Ecto neural progenitor cell (in vitro differentiated cells): Measurements from ENCODE around the gene FBXW7.

ENCODE experiments used
- DNase-seq: peaks from one replicate; pipeline ENCODE4 v3.0.0-alpha.2; 2018; ENCODE audit warnings: low spot score

FBXW7 gene

DNA sequence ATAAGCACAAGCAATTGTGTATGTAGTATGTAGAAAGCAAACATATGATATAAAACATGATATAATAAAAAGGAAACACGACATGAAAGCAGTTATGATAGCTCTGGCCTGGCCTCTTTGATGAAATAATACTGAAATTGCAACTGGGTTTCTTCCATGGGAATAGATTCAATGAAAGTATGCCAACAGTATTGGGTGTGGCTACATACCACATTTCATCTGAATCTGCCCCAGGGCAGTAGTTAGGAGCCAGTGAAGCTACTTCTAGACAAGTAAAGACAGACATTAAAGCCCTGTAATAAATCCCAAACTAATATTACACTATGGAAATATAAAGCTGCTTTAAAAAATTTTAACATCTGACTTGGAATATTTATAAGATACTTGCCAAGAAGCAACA lies 207.3 kb downstream of the FBXW7 start:
- DNase-seq: no peak

DNA sequence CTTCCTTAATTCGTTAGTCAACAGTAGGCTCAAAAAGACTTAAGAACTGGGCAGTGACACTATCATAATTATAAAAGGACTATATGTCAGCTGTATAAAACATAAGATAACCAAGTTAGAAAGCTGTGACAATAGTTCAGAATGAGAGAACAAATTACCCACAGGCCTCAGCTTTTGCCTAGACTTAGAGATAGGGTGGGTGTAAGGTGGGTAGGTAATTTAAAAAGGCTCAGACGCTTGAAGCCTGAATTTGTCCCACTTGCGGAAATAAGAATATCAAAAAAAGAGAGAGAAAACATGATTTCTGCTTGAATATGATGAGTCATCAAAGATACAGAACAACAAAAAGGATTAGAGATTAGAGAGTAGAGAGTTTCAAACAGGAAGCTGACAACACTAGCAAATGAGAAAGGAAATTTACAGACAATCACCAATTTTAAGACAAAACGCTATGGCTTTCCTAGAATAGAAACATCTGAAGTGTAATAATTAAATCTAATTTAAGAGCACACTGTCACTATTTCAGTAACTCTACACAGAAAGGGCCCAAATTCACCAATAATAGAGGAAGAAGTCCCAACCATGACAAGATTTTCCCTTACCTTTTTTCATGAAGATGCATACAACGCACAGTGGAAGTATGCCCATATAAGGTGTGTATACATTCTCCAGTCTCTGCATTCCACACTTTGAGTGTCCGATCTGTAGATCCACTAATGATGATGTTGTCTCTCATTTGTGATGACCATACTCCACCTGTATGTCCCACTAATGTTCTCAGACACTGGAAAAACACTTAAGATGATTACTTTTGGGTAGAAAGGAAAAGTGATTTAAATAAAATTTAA lies 208.1 kb downstream of the FBXW7 start:
- DNase-seq: no peak

DNA sequence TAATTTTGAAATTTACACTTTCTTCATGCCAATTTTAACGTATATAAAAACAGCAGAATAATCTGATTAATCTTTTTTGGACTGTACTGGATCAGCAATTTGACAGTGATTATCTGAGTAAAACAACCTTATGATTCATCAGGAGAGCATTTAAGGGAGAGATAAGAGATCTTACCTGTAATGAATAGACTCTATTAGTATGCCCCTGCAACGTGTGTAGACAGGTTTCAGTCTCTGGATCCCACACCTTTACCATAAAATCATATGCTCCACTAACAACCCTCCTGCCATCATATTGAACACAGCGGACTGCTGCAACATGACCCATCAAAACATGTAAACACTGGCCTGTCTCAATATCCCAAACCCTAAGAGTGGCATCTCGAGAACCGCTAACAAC lies 210.1 kb downstream of the FBXW7 start:
- no peak for DNase-seq

DNA sequence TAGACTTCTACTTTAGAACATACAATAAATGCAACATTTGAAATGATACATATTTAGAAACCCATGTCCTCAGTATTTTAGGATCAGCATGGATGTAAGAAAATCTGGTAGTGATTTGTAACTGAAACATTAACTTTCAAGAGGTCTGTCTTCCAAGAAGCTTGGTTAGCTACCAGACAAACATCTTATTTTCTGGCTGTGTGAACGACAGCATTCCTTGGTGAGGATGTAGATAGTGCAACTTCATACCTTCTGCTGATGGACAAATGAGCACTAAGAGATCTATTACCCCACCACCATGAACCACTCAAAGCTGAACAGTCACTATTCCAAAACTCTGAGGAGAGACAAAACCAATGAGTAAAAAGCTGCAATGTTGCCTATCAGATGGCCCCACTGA lies 212.7 kb downstream of the FBXW7 start:
- no peak for DNase-seq

DNA sequence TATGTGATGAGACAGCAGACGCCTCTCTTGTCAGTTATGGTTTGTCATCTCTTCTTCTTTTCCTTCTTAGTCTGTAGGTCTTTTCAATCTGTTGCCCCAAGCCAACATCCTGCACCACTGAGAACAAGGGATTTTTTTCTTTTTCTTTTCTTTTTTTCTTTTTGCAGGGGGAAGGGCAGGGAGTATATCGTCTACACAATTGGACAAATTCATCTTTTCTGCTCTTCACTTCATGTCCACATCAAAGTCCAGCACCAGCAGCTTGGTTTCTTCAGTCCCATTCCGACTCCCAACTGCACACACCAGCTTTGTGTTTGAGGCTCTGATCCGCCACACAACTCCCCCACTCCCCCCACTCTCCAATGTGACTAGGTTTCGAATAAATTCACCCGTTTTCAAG lies 213.2 kb downstream of the FBXW7 start:
- DNase-seq: no peak

DNA sequence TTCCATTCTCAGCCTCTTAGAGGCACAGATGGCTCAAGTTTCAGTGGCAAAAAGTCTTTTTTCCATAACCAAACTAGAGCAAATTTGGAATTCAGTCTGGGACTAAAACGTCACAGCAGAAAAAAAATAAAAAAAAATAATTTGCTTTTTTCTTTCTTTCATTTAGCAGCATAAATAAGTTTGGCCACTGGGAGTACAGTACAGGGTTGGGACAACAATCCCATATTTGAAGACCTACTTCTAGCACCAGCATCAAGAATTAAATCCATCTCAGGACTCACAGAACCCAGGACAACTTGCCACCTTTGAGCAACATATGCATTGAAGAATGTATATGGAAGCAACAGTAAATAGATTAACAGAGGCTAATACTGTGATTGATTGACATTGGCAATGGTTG lies 214.0 kb downstream of the FBXW7 start:
- DNase-seq: no peak

DNA sequence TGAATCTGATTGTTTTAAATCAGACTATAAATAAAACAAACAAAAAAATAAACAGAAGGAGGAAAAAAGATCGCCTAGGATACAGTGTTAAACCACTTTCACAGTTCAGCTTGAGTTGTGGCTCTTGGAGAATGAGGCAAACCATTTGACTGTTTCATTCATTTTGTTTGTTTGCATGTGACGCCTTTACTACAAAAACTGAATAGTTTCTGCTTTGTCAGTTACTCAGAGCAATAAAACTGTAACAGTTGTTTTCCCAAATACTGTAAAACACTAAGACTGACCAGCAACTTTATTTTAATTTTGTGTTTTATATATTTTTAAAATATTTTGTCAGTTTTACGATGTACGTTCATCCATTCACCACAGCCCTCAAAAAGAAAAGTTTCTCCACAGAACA lies 214.5 kb downstream of the FBXW7 start:
- DNase-seq: no peak

DNA sequence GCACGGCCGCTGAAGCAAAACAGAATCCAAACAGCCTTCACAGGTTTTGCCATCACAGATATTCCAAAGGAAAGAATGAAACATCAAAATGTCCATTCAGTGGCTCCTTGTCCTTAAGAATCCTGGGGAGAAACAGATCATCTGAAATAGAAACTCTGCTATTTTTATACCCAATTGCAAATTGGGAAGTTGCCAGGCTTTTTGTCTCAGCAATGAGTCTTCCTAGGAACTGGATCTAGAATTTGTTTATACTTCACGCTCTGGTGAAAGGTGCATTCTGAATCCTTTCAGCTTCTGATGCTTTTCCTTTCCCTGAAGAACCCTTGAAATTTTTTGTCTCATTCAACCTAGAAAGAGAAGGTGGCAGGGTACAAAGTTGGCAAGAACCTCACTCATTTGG lies 218.9 kb downstream of the FBXW7 start:
- no peak for DNase-seq

DNA sequence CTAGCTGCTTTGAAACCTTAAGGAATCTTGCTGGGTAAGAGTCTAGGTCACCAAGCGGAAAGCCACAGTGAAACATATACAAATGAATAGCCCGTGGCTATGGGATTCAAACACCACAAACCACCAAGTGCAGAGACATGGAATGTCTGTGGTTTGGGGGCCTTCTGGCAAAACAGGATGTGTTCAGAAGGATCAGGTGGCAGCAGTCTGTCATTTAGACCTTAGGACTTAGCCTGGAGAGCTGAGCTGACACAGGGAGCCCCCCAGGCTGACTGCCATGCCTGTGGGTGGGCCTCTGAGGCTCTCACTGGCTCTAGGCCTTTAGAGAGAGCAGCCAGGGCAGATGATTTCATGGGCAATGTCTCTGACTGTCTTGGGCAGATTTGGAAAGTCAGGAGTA lies 225.6 kb downstream of the FBXW7 start:
- DNase-seq: no peak

DNA sequence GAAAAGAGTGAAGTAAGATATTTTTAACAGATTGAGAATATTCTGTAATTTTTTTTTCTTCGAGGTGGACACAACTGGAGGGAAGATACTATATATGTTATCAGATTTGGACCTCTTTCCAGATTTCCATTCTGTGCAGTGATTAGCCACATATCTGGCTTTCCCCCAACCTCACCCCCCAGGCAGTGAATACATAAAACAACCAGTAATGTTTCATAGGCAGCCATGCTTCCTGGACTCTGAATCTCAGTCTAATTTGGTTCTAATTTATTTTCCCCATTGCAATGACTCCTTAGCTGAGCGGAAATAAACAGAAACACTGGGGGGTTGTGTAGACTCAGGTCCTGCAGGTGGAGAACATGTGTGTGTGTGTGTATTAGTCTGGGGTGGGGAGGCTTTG lies 226.5 kb downstream of the FBXW7 start:
- DNase-seq: no peak

DNA sequence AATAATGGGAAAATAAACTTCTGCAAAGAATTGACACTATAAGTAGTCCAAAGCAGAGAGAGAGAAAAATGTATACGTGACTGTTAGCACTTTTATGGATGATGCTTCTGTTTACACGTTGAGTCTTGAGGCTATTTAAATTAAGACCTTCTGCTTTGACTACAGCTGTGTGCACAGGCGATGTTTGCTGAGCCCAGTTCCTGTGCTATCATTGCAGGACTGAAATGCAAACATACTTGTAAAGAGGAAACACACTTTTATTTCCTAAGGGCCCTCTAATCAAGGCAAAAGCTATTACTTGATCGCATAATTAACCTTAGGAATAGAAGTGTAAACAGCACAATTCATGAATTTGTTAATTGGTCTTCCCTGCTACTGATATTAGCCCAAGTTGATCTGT lies 226.9 kb downstream of the FBXW7 start:
- DNase-seq: no peak

DNA sequence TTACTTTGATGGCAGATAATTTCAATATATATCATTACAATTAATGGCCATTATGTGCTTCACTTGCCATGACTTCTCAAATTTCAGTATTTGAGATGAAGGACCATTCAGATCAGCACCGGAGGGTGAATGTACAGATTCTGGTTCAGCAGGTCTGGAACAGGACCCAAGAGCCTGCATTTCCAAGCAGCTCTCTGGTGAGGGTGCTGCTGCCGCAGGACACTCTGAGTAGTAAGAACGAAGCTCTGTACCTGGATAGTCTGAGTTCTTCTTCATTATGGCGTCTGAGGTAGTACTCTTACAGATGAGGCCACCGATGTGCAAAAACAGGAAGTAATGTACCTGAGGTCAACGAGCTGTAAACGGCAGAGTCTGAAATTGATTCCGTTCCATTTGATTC lies 228.2 kb downstream of the FBXW7 start:
- DNase-seq: no peak

DNA sequence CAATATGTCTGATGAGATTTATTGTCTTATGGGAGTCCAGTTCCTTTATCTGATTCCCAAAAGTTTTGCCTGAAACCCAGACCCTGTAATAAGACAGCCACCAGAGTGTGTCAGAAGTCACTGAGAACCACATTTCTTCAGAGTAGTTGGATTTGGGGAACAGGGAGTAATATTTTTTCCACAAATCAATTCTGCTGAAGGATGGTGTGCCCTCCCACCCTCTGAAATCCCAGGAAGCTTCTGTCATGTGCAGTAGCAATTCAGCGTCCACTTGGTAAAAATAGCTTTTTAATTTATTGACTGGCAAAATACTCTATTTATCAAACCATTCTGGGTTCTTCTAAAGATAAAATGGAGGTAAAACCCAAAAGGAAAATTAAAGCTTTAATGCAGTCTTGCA lies 229.4 kb downstream of the FBXW7 start:
- DNase-seq: no peak

DNA sequence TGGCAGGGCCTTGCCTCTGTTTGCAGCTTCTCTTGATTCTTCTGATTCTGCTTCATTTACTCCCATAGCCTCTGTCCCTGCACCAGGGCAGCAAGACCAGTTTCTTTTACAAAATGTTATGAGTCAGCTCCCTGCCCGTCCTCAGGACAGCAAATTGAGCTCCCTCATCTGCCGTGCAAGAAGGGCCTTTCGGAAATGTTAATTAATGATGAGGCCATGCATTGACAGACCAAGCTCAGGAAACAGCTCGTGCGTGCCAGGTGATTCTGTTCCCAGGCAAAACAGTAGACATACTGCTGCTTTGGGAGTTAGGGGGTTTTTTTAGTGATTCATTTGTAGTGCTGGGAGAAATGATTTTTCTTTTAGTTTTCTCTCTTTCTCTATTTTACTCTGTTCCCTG lies 231.7 kb downstream of the FBXW7 start:
- DNase-seq: no peak

DNA sequence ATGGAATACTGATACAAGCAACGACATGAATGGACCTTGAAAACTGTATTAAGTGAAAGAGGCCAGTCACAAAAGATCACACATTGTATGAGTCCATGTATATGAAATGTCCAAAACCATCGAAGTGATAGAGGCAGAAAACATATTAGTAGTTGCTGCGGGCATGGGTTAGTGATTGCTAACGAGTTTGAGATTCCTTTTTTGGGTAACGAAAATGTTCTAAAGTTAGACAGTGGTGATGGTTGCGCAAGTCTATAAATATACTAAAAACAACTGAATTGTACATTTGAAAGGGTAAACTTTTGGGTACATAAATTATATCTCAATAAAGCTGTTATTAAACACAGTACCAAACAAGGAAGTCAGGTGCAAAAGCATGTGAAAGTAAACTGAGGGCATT lies 234.5 kb downstream of the FBXW7 start:
- DNase-seq: no peak

DNA sequence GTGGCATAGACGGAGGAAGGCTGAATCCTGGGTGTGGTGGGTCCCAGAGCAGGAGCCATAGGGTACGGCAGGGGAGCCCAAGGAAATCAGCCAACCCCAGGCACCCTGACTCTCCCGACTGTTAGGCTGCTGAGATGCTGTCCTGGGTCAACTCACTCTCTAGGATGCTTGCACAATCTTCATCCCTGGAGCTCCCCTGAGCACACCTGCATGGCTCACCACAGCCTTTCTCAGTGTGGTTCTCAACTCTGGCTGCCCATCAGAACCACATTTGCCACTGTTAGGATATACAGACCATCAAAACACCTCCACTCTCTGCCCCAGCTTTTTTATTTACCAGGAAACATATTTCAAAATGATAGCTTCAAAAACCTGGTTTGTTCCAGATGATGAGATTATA lies 236.3 kb downstream of the FBXW7 start:
- DNase-seq: no peak

DNA sequence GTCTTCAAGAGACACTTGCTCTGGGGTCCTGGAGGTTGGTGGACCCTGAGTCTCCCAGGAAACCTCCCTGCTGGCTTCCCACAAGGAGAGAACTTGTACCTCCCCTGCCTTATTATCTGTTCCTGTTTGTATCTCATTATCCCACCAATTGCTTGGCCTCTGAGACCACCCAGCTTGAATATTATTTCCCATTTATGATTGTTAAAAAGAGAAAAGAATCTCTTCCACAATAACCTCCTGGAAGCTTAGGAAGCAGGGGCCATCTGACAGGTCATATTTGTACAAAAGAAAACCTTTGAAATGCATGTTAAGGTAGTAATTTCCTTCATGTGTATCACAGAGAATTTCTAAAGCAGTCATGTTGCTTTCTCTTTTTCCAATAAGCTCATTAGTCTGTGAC lies 239.5 kb downstream of the FBXW7 start:
- DNase-seq: no peak

DNA sequence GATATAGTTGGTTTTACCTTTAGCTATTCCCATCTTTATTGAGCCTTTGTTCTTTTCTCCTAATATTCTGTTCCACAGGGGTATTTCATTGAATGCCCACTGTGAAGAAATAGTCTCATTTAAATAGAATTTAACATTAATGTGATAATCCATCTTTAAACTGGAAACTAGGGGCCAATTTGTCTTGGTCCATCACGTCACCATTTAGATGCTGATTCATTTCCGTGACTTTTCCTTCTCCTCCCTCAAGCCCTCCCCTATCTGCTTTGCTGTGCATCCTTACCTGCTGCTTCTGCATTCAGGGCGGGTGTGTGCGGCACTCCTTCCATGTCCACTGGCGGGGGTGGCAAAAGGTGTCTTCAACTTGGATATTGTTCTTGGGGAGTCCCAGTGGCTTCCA lies 241.1 kb downstream of the FBXW7 start:
- DNase-seq: no peak

DNA sequence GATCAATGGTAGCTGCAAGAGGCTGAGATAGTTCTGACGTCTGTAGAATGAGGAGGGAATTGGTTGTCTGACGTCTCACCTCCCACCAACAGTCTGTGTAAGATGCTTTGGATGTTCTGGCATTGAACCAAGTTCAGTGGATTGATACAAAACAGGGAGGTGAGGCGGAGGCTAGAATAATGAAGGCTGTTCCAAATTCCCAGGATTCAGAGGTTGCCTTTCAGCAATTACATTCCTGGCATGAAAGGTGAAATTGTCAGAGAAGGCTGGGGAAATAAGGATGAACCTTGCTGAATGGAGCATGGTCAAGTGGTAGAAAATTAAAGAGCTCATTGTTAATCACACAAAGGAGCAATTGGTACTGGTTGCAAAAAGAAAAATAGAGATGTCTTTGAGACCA lies 241.6 kb downstream of the FBXW7 start:
- no peak for DNase-seq

DNA sequence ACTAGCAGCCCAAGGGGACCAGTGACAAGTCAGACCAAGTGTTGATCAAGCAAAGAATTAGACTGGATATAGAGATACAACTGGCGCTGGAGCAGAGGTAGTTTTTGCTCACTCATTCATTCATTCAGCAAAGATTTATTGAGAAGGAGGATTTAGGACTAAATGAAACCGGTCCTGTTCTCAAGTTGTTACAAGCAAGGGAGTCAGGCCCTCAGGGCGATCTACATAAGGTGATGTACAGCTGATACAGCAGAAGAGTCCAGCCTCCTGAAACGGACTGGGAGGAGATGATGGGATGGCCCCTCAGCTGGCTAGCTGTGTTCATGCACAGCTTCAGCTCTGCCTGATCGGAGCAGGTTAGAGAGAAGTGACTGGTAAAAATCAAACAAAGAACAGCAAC lies 242.4 kb downstream of the FBXW7 start:
- DNase-seq: no peak

DNA sequence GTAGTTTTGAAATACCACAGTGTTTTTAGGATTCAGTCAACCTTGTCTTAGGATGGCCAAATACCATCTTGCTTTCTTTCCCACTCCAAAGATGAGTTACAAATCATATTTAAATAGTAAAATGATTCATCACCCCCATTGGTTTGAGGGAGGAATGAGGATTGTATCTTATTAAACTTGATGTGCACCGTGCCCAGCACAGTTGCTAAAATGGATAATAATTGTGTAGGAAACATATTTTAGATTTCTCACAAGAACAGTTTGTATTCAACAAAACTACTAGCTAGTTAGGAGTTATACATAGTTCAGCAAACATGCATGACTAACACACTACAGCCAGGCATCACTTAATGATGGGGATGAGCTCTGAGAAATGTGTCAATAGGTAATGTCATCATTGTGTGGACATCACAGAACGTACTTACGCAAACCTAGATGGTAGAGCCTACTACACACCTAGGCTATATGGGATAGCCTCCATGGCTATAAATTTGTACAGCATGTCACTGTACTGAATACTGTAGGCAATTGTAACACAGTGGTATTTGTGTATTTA lies 245.4 kb downstream of the FBXW7 start:
- no peak for DNase-seq

DNA sequence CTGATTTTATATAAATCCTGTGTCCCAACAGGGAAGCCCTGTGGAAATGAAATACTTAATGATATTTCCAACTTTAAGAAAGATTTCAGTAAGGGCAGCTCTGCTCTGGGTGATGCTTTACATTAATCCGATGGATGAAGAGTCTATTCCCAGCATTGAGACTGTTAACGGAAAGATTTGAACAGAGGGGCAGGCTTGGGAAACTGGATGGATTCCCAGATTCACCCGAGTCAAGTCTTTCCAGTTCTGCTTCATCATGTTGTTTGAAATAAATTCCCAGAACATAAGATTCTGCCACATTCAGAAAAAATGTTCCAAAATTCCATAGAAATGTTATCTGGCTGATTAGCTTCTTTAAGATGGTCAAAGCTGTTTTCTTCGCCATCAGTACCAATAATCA lies 246.0 kb downstream of the FBXW7 start:
- no peak for DNase-seq

DNA sequence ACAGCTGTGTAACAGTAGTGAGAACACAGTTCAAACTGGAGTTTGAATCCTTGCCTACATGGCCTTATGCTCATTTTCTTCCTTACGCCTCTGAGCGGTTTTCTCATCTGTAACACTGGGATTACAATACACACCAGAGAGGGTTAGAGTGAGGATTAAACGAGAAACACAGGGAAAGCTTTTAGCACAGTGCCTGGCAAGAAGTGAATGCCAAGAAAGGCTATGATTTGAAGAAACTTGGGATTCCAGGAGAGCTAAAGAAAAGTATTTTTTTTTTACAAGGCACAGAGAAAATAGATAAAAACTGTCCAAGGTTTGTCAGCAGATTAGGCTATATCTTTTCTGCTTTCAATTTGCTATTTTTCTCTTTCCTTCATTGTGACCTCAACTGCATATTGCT lies 246.4 kb downstream of the FBXW7 start:
- DNase-seq: no peak

DNA sequence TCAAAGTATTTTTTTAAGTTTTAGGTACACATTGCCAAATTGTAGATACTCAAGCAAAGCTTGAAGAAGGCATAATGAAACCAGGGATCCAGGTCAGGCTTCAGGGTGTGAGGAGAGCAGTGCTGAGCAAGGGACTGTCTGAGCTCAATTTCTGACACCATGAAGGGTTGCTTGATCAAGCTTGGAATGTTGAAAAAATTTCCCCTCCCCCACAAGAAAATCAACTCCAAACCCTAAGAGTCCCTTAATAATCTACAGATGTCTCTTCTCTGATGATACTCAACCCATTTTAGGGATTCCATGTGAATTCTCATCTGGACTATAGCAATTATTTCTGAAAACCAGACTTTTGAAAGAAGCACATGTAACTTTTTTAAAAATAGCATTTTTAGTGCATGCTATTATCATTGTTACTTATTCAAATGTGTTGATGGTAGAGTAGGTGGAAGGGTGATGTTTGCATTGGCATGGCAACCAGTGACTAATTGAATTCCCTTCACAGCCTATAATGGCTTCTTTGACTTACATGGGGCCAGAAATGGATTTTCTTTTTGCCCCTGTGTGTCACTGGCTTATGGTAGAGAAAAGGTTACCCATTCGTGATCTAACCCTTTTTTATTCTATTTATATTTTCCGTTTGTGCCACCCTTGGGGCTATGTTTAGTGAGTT lies 252.0 kb downstream of the FBXW7 start:
- DNase-seq: no peak
